Measurements from ENCODE around the gene SIRT3. TPM values are rescaled to one million over a fixed set of nuclear protein-coding genes. Genes with fewer than 3 reads are reported as not detected.

The SIRT3 gene
- total RNA-seq, 4 donors from 2014 or later, result 7.2 to 27.9 (median 20.6) TPM

DNA sequence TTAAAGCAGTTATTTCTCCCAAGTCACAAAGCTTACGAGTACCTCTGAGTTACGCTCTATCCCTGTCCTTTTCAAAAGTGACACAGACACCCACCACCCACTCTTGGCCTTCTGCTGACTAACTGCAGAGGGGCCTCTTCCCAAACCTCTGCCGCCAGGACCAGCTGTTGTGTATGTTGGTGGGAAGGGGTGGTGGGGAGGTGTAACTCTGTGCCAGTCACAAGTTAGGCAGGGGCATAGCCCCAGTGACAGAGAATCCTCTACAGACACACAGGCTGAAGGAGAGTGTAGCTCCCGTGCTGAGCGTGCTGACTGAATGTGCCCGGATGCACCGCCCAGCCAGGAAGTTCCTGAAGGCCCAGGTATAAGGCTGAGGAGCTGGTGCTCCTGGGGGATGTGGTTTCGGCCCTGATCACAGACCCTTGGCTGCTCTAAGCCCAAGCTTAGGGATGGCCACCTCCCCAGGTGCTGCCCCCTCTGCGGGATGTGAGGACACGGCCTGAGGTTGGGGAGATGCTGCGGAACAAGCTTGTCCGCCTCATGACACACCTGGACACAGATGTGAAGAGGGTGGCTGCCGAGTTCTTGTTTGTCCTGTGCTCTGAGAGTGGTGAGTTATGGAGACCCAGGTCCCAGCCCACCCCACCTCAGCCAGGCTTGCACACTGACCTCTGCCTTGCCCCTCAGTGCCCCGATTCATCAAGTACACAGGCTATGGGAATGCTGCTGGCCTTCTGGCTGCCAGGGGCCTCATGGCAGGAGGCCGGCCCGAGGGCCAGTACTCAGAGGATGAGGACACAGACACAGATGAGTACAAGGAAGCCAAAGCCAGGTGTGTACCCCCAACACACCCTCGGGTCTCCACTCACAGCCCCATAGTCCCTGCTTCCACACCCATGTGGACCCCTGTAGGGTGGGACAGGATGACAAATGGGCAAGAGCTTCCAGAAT is 23.7 kb downstream of the SIRT3 start:
- in situ Hi-C loops (cut with MboI; ENCODE audit: low pct_ligation_motif_present in 1 of 4, low pct_unique_long_range_greater_than_20kb in 1 of 4, low sequenced_read_pairs in 3 of 4), result no loop called here
- Histone ChIP-seq H3K27me3 (no peaks in the 10 kb centered on the region), H3K4me3 (no peak overlapping the region), H3K27ac (no peak overlapping the region), H3K36me3 (peaks cover 0 to 37% (median 15%) of the 10 kb centered on the region in 4 donors), H3K4me1 (peaks cover 13 to 24% (median 18%) of the 10 kb centered on the region in 4 donors), H3K9me3 (no peaks in the 10 kb centered on the region)
- TF ChIP-seq, protein P1, sequence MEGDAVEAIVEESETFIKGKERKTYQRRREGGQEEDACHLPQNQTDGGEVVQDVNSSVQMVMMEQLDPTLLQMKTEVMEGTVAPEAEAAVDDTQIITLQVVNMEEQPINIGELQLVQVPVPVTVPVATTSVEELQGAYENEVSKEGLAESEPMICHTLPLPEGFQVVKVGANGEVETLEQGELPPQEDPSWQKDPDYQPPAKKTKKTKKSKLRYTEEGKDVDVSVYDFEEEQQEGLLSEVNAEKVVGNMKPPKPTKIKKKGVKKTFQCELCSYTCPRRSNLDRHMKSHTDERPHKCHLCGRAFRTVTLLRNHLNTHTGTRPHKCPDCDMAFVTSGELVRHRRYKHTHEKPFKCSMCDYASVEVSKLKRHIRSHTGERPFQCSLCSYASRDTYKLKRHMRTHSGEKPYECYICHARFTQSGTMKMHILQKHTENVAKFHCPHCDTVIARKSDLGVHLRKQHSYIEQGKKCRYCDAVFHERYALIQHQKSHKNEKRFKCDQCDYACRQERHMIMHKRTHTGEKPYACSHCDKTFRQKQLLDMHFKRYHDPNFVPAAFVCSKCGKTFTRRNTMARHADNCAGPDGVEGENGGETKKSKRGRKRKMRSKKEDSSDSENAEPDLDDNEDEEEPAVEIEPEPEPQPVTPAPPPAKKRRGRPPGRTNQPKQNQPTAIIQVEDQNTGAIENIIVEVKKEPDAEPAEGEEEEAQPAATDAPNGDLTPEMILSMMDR (IDR thresholded peaks at IDR 0.05), result no peak
- no peak for TF ChIP-seq POLR2A (IDR thresholded peaks at IDR 0.05)
- TF ChIP-seq POLR2AphosphoS5 (IDR thresholded peaks at IDR 0.05), result no peak
- TF ChIP-seq EP300 (IDR thresholded peaks at IDR 0.05; ENCODE audit: low read depth), result no peak
- no peak for DNase-seq
- intact Hi-C loops (cut with DNase I; ENCODE audit: low total_unique reads), result no loop called here
- WGBS, 2 donors (ENCODE audit: low coverage in 1 of 2), result 86% methylated on average over 17 of the region's 17 CpGs; no CpG with 5 or more reads in 1 of the 2 donors

DNA sequence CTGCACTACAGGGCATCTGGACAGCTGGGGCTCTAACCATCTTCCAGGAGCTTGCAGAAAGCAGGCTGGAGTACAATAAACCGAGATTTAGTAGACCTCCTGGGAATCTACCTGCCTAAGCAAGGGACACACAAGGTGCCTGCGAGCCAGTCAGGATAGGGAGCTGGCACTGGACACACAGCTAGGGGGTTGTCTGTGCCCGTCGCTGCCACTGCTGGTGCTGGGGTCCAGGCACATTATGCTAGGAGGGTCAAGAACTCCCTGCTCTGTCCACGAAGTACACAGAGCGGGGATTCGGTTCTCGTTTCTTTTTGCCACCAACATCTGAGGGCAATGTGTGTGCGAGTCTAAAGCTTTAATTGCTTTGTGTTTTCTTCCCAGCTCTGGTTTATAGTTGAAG is 24.4 kb downstream of the SIRT3 start:
- WGBS, 2 donors (ENCODE audit: low coverage in 1 of 2), result 80 to 86% methylated on average over 4 to 9 of the region's 9 CpGs
- Histone ChIP-seq H3K27me3 (no peaks in the 10 kb centered on the region), H3K4me1 (peaks cover 13 to 25% (median 18%) of the 10 kb centered on the region in 4 donors), H3K4me3 (no peak overlapping the region), H3K27ac (no peak overlapping the region), H3K36me3 (peaks cover 0 to 37% (median 15%) of the 10 kb centered on the region in 4 donors), H3K9me3 (no peaks in the 10 kb centered on the region)
- intact Hi-C loops (cut with DNase I; ENCODE audit: low total_unique reads), result no loop called here
- in situ Hi-C loops (cut with MboI; ENCODE audit: low pct_ligation_motif_present in 1 of 4, low pct_unique_long_range_greater_than_20kb in 1 of 4, low sequenced_read_pairs in 3 of 4), result no loop called here
- DNase-seq, result no peak
- no peak for TF ChIP-seq POLR2AphosphoS5 (IDR thresholded peaks at IDR 0.05)
- TF ChIP-seq, protein P1 (IDR thresholded peaks at IDR 0.05), result no peak
- TF ChIP-seq EP300 (IDR thresholded peaks at IDR 0.05; ENCODE audit: low read depth), result no peak
- TF ChIP-seq POLR2A (IDR thresholded peaks at IDR 0.05), result no peak

DNA sequence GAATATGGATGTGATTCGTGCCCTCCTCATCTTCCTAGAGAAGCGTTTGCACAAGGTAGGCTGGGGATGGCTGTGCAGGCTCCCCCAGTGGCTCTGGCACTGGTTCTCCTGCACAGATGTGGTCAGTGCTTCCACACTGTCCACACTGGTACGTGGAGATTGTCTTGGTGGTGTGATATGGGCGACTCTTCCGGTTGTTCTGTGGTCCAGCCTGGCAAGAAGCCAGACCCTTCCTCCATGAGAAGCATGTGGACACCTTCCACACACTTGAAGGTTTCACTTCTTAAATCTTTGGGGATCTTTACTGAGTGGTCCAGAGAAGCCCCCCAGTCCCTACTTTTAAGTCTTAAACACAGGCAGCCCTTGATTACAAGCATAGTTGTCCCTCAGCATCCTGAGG is 24.8 kb downstream of the SIRT3 start:
- intact Hi-C loops (cut with DNase I; ENCODE audit: low total_unique reads), result no loop called here
- no peak for DNase-seq
- Histone ChIP-seq H3K36me3 (peaks cover 0 to 37% (median 15%) of the 10 kb centered on the region in 4 donors), H3K4me1 (peaks cover 14 to 29% (median 19%) of the 10 kb centered on the region in 4 donors), H3K27ac (no peak overlapping the region), H3K4me3 (no peak overlapping the region), H3K27me3 (no peaks in the 10 kb centered on the region), H3K9me3 (no peaks in the 10 kb centered on the region)
- TF ChIP-seq, protein P1 (IDR thresholded peaks at IDR 0.05), result no peak
- no peak for TF ChIP-seq EP300 (IDR thresholded peaks at IDR 0.05; ENCODE audit: low read depth)
- no peak for TF ChIP-seq POLR2A (IDR thresholded peaks at IDR 0.05)
- no peak for TF ChIP-seq POLR2AphosphoS5 (IDR thresholded peaks at IDR 0.05)
- in situ Hi-C loops (cut with MboI; ENCODE audit: low pct_ligation_motif_present in 1 of 4, low pct_unique_long_range_greater_than_20kb in 1 of 4, low sequenced_read_pairs in 3 of 4), result no loop called here
- 96% methylated on average over 5 of the region's 5 CpGs; no CpG with 5 or more reads in 1 of the 2 donors for WGBS, 2 donors (ENCODE audit: low coverage in 1 of 2)

DNA sequence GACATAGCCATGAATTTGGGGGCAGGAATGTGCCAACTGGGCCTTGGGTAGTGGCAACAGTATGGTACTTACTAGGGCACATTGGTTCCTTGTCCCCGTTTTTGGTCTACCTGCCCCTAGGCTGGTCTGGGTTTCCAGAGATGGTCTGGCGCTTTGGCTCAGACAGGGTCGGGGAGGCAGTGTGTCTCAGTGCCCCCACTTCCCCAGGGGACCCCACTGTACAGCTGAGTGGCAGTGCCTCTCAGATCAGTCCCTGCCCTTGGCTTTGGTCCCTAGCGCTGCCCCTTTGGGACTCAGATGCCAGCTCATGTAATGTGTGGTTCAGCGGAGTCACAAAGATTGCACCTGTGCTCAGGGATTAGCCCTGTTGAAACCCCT is 25.4 kb downstream of the SIRT3 start:
- TF ChIP-seq POLR2AphosphoS5 (IDR thresholded peaks at IDR 0.05) (no peak), POLR2A (IDR thresholded peaks at IDR 0.05) (no peak), EP300 (IDR thresholded peaks at IDR 0.05; ENCODE audit: low read depth) (no peak)
- TF ChIP-seq, protein P1 (IDR thresholded peaks at IDR 0.05), result no peak
- no peaks in the 10 kb centered on the region for H3K9me3 ChIP-seq
- in situ Hi-C loops (cut with MboI; ENCODE audit: low pct_ligation_motif_present in 1 of 4, low pct_unique_long_range_greater_than_20kb in 1 of 4, low sequenced_read_pairs in 3 of 4) (no loop called here), intact Hi-C loops (cut with DNase I; ENCODE audit: low total_unique reads) (no loop called here)
- H3K4me1 ChIP-seq, result peaks cover 19 to 34% (median 24%) of the 10 kb centered on the region in 4 donors
- WGBS, 2 donors (ENCODE audit: low coverage in 1 of 2), result 93% methylated on average over 3 of the region's 5 CpGs; no CpG with 5 or more reads in 1 of the 2 donors
- H3K4me3 ChIP-seq, result no peak overlapping the region
- DNase-seq, result no peak
- H3K27ac ChIP-seq, result no peak overlapping the region
- no peaks in the 10 kb centered on the region for H3K27me3 ChIP-seq
- H3K36me3 ChIP-seq, result peaks cover 0 to 37% (median 15%) of the 10 kb centered on the region in 4 donors

Measured in transverse colon (tissue), 4 donors.